GM12872 (cell line): ENCODE measurements around the gene ACO2.

Source experiments
- TF ChIP-seq, protein P1 (sequence below): IDR thresholded peaks from 3 replicates; pipeline ENCODE4 v1.5.1; 2011; ENCODE audit warnings: low read depth, mild to moderate bottlenecking, low read length, moderate library complexity; ENCODE audit not compliant: insufficient read depth

Gene ACO2

DNA sequence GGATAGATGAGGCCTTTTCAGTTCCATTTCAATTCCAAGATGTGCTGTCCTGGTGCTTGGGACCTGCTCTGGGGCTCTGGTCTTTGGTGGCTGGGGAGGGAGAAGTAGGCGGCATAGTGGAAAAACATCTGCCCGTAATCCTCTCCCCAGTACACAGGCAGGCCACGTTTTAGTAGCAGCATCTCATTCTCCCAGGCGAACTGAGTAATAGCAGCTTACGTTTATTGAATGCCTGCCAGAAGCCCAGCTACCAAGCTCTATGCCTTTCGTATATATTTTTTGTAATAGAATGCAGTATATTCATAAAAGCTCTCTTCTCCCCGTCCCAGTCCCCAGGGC lies 11.4 kb downstream of the ACO2 start:
- TF ChIP-seq, protein P1, sequence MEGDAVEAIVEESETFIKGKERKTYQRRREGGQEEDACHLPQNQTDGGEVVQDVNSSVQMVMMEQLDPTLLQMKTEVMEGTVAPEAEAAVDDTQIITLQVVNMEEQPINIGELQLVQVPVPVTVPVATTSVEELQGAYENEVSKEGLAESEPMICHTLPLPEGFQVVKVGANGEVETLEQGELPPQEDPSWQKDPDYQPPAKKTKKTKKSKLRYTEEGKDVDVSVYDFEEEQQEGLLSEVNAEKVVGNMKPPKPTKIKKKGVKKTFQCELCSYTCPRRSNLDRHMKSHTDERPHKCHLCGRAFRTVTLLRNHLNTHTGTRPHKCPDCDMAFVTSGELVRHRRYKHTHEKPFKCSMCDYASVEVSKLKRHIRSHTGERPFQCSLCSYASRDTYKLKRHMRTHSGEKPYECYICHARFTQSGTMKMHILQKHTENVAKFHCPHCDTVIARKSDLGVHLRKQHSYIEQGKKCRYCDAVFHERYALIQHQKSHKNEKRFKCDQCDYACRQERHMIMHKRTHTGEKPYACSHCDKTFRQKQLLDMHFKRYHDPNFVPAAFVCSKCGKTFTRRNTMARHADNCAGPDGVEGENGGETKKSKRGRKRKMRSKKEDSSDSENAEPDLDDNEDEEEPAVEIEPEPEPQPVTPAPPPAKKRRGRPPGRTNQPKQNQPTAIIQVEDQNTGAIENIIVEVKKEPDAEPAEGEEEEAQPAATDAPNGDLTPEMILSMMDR: no peak

DNA sequence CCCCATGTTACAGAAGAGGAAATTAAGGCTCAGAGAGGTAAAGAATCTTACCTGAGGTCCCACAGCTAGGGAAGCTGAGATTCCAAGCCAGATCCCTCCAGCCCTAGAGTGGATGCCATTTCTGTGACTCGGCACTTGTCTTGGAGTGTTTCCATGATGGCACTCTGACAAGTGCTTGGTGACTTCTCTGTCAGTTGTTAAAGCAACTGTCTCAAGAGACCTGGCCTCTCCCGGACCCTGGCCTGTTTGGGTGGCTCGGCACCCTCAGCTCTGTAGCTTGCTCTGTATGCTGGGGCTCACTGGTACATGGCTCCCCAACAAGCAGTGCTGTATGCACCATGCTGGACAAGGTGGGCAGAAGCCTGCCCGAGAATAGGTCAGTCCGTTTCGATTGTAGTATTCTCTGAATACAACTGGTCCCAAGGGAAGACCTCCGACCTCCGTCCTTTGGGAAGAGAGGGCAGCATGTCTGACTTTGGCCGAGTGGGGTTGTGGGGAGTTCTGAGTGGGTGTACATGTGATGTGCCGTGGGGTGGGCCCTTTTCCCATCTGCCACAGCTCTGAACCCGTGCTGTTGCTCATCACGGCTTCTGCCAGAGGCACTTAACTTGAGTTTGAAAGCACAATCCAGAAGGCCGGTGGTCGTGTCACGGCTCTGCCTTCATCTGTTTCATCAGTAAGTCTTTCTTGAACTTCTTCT lies 12.4 kb downstream of the ACO2 start:
- TF ChIP-seq, protein P1: no peak

GRCh38 chr22:41481925-41482318 lies 13.0 kb downstream of the ACO2 start:
- TF ChIP-seq, protein P1: no peak

DNA sequence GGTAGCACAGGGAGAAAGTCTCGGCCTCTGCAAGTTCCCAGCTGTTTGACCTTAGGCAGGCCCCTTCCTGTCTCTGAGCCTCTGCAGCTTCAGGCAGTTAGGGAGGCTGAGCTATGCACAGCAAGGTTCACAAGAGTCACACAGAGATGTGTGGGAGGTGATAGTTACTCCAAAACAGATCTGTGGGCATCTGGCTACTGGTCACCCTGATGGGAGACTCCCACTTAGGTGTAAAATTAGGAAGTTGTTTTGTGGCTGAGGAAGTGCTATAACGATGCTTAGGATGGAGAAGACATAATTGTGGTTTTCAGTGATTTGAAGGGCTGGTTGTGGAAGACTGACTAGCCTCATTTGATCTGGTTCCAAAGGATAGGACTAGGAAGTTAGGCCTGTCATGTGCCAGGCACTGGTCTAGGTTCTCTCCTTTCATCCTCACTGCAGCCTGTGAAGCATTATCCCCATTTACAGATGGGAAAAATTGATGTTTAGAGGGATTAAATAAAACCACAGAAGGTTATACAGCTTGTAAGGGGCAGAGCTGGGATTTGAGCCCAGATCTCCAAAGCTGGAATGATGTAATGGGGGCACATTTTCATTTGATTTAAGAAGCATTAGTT lies 13.5 kb downstream of the ACO2 start:
- TF ChIP-seq, protein P1: no peak

- TF ChIP-seq, protein P1: no peak
Measured at GRCh38 chr22:41485033-41485432, 16.1 kb downstream of the ACO2 start.

DNA sequence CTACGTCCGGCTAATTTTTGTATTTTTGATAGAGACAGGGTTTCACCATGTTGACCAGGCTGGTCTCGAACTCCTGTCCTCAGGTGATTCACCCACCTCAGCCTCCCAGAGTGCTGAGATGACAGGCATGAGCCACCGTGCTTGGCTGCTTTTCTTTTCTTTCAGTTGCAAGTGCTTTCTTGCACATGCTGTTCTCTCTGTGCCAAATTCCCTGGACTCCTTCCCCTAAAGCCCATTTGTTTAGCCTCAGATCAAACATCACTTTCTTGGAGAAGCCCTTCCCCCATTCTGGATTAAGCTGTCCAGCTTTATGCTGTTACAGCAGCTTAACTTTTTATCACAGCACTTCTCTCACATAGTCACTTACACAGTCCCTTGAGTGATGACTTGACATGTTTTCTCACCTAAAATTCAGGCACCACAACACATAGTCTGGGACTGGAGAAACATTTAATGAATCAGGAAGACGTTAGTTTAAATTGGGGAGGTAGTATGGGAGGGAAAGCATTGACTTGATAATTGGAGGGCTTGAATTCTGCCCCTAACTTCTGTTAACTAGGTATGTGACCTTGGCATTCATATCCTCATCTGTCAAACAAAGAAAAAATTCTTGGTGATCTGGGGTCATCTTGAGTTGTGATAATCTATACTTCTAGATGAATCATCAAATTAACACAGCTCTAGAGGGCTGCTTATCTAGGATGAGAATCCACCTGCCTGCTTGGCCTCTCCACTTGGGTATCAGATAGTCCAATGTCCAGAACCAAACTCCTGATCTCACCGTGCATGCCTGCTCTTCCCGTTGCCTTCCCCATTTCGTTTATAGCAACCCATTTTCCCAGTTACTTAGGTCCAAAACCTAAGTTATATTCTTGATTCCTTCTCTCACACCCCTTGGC lies 18.4 kb downstream of the ACO2 start:
- TF ChIP-seq, protein P1: no peak

GRCh38 chr22:41488076-41488475 lies 19.2 kb downstream of the ACO2 start:
- TF ChIP-seq, protein P1: no peak
